AG04450 (cell line): ENCODE data around the gene PTCD2. TPM values are rescaled to one million over a fixed set of nuclear protein-coding genes. Genes with fewer than 3 reads are reported as not detected.

Experiments used
- CTCF ChIA-PET: fragments of 300-600, 350-600 bp; formaldehyde crosslinking; extraction: SDS; loops from one replicate; lab custom pipeline; 2022; ENCODE audit warnings: antibody characterized with exemption, inconsistent platforms; lab: Charles Lee
- POLR2A ChIA-PET: fragments of 350-600 bp; formaldehyde crosslinking; extraction: SDS; loops from one replicate; lab custom pipeline; 2021; ENCODE audit warnings: antibody characterized with exemption, inconsistent platforms; lab: Yijun Ruan, JAX
- DNase-seq: peaks from one replicate; pipeline ENCODE4 v3.0.0-alpha.2; 2011; ENCODE audit warnings: low read depth, low spot score
- H3K27ac ChIP-seq: one replicate; pipeline ENCODE4 v1.5.1; 2012; ENCODE audit warnings: low read depth, low read length, control low read depth
- H3K27me3 ChIP-seq: one replicate; pipeline ENCODE4 v1.6.0; 2012; ENCODE audit warnings: low read length; ENCODE audit not compliant: control insufficient read depth, insufficient read depth
- H3K4me3 ChIP-seq: 2 replicates; pipeline ENCODE4 v1.5.1; 2011; ENCODE audit warnings: mild to moderate bottlenecking, low read depth, low read length, control low read depth
- H3K9me3 ChIP-seq: 2 replicates; pipeline ENCODE4 v1.5.1; 2012; ENCODE audit warnings: low read length; ENCODE audit not compliant: control insufficient read depth, insufficient read depth
- polyA plus RNA-seq: library from polyadenylated mRNA; depleted of rRNA; stranded (reverse); fragments of >200 nt; gene quantifications from 2 replicates; pipeline ENCODE4 v1.2.3, GENCODE V29; 2011
- TF ChIP-seq, protein P1 (sequence below): IDR thresholded peaks from 2 replicates; pipeline ENCODE4 v1.5.1; 2011; ENCODE audit warnings: low read depth, low read length, control low read depth, inconsistent platforms

PTCD2 gene
- polyA plus RNA-seq, 1 experiment, result 13.9 TPM

DNA sequence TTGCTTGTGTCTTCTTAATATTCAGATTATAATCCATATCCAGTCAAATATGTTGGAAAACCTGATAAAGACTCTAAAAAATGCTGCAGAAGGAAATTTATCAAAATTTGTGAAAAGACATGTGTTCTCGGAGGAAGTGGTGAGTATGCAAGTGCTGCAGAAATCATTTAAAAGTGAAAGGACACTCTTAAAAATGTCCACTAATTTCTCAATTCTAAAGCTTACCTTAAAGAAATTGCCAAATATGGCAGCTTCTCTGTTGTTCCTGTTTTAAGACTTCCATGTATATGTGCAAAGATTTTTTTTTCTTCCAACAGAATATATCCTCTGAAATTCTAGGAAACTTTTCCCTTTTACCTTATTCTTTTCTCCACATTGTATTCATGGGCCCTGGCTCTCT lies 32.4 kb downstream of the PTCD2 start:
- POLR2A ChIA-PET, result no interaction called here
- Histone ChIP-seq H3K4me3 (no peak overlapping the region), H3K27me3 (no peaks in the 10 kb centered on the region), H3K9me3 (no peaks in the 10 kb centered on the region), H3K27ac (no peak overlapping the region)
- CTCF ChIA-PET, result no interaction called here
- DNase-seq, result no peak
- TF ChIP-seq, protein P1, sequence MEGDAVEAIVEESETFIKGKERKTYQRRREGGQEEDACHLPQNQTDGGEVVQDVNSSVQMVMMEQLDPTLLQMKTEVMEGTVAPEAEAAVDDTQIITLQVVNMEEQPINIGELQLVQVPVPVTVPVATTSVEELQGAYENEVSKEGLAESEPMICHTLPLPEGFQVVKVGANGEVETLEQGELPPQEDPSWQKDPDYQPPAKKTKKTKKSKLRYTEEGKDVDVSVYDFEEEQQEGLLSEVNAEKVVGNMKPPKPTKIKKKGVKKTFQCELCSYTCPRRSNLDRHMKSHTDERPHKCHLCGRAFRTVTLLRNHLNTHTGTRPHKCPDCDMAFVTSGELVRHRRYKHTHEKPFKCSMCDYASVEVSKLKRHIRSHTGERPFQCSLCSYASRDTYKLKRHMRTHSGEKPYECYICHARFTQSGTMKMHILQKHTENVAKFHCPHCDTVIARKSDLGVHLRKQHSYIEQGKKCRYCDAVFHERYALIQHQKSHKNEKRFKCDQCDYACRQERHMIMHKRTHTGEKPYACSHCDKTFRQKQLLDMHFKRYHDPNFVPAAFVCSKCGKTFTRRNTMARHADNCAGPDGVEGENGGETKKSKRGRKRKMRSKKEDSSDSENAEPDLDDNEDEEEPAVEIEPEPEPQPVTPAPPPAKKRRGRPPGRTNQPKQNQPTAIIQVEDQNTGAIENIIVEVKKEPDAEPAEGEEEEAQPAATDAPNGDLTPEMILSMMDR, result no peak

DNA sequence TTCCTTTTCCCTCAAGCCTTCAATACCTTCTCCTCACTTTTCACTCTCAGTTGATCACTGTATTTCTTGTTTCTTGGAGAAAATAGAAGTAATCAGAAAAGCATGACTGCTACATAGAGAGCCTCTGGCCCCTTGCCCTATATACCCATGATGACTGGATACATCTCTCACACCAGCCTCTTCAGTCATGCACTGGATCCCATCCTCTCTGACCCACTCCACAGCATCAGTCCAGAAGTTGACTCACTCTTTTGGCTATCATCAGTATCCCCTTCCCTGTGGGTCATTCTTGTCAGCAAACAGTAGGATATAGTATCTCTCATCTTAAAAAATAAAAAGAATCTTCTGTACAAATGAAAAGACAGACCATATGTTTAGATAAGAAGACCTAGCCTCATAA lies 32.9 kb downstream of the PTCD2 start:
- DNase-seq, result peak; percentile 47
- Histone ChIP-seq H3K27me3 (no peaks in the 10 kb centered on the region), H3K4me3 (no peak overlapping the region), H3K9me3 (no peaks in the 10 kb centered on the region), H3K27ac (no peak overlapping the region)
- TF ChIP-seq, protein P1, result no peak
- POLR2A ChIA-PET, result no interaction called here
- CTCF ChIA-PET, result interaction anchor here (1.0 kb wide), 1 partner anchor 171 kb away, joined by 5 read pairs; no protein-coding TSS in a partner anchor

DNA sequence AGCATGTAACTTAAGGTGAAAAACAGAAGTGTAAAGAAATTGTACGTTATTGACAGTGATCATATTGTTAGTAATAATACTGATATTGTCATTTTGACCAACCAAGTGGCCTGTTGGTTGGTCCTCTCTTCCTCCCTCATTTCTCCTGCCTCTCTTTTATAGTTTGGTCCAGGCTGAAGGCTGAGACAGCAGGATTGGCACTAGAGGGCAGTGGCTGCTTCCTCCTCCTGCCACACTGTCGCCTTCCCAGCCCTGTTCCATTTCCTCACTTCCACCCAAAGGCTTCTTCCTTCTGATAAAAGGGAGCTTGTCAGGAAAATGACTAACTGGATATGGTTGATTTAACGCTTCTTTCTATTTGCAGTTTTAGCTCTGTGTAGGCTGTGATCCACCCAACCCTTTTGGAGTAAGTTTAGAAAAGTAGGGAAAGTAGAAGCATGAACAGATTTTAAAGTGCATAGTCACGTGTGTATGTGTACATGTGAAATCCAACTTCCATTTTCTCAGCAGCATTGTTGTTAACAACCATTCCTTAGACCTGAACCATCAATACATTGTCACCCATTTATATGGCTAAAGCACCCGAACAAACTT lies 35.6 kb downstream of the PTCD2 start:
- H3K9me3 ChIP-seq, result no peaks in the 10 kb centered on the region
- ChIA-PET POLR2A (no interaction called here), CTCF (interaction anchor here (0.6 to 2.4 kb wide), 10 partner anchors 10 to 572 kb away, joined by 3 to 12 read pairs (median 3); no protein-coding TSS in a partner anchor)
- no peak for DNase-seq
- no peaks in the 10 kb centered on the region for H3K27me3 ChIP-seq
- no peak overlapping the region for H3K4me3 ChIP-seq
- H3K27ac ChIP-seq, result no peak overlapping the region
- TF ChIP-seq, protein P1, result peak; percentile 32; the same call in 1 of the 2 replicates

DNA sequence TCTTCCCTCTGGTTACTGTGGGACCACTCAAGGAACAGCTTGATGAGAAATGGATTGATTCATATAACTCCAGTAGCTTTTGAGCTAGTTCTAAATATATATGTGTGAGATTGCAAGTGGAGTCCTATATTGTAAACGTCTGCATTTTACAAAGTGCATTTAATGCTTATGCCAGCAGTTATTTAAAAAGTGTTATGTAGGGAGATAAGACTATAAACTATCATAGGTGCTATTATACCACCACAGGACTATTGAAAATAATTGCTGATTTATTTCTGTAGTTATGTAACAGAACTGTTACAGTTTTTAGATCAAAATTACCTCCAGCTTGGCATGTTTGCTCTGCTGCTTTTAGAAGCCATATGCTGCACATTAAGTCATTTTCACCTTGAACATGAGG lies 36.2 kb downstream of the PTCD2 start:
- H3K9me3 ChIP-seq, result no peaks in the 10 kb centered on the region
- H3K27me3 ChIP-seq, result no peaks in the 10 kb centered on the region
- ChIA-PET CTCF (interaction anchor here (0.6 to 2.4 kb wide), 11 partner anchors 10 to 573 kb away, joined by 3 to 12 read pairs (median 3); no protein-coding TSS in a partner anchor), POLR2A (no interaction called here)
- H3K27ac ChIP-seq, result no peak overlapping the region
- no peak for DNase-seq
- TF ChIP-seq, protein P1, result no peak
- no peak overlapping the region for H3K4me3 ChIP-seq

DNA sequence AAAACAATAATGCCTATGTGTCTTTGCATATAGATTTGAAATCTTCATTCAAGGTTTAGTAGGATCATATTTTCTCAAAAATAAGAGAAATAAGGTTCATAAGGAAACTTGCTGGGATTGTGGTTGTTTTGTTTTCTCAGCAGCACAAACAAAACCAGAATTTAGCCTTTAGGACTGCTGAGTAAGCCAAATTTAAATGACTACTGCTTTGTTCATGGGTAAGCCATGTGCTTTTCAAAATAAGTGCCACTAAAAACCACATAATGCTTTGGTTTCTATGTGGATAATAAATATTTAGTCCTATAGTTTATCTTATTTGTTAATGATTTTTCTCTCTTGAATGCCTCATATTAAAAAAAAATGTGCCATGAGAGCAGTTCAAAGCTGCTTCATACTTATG lies 38.8 kb downstream of the PTCD2 start:
- H3K9me3 ChIP-seq, result no peaks in the 10 kb centered on the region
- ChIA-PET POLR2A (no interaction called here), CTCF (no interaction called here)
- no peaks in the 10 kb centered on the region for H3K27me3 ChIP-seq
- no peak overlapping the region for H3K4me3 ChIP-seq
- DNase-seq, result no peak
- H3K27ac ChIP-seq, result no peak overlapping the region
- TF ChIP-seq, protein P1, result no peak
